Activated naive CD8-positive, alpha-beta T cell treated with anti-CD3 and anti-CD28 coated beads, Interleukin-2, amount 50 U/mL, for 24 hours (primary cell): ENCODE results near the gene RPS19.

Experiments
- ATAC-seq: fragments of 150-1000 bp; cut with Tn5 transposase; one replicate; pipeline ENCODE4 v1.10.0; 2021
- DNase-seq: peaks from one replicate; pipeline ENCODE4 v3.0.0; 2021
- H3K27ac Mint-ChIP-seq: one replicate; pipeline ENCODE4 v1.8.0; 2021; ENCODE audit warnings: mild to moderate bottlenecking, mixed read lengths
- H3K27me3 Mint-ChIP-seq: one replicate; pipeline ENCODE4 v1.8.0; 2021; ENCODE audit warnings: mixed read lengths
- H3K36me3 Mint-ChIP-seq: one replicate; pipeline ENCODE4 v1.8.0; 2021; ENCODE audit warnings: low read depth, mixed read lengths
- H3K4me1 Mint-ChIP-seq: one replicate; pipeline ENCODE4 v1.8.0; 2021; ENCODE audit warnings: mixed read lengths
- H3K4me3 Mint-ChIP-seq: one replicate; pipeline ENCODE4 v1.8.0; 2021; ENCODE audit warnings: mild to moderate bottlenecking, moderate library complexity, mixed read lengths
- H3K9me3 Mint-ChIP-seq: one replicate; pipeline ENCODE4 v1.8.0; 2021; ENCODE audit warnings: mixed read lengths

The RPS19 gene

DNA sequence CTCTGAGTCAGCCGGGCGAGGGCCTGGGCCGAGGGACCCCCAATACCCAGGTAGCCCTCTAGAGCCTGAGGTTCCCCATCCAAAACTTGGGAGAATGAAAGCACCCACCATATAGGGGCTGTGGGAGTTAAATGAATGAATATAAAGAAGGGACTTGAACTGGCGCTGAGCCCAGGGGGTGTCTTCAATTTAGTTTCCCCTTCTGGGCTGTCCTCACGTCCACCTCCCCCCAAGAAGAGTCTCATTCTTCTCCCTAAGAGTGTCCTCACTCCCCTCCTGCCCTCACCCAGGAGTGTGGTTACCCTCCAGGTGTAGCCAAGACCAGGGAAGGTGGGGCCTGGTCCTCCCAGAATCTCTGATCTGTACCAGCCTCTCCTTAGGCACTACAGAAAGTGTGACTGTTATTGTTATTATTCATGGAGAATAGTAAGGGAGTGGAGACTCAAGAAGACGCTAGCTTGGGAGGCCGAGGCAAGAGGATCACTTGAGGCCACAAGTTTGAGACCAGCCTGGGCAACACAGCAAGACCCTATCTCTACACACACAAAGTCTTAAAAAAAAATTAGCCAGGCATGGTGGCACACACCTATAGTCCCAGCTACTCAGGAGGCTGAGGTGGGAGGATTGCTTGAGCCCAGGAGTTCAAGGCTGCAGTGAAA lies 19.7 kb downstream of the RPS19 start:
- no peaks in the 10 kb centered on the region for H3K9me3 Mint-ChIP-seq
- H3K4me1 Mint-ChIP-seq: peaks cover 70% of the 10 kb centered on the region
- no peaks in the 10 kb centered on the region for H3K27me3 Mint-ChIP-seq
- peak overlapping the region; percentile 31 for H3K27ac Mint-ChIP-seq
- H3K36me3 Mint-ChIP-seq: peaks cover 9% of the 10 kb centered on the region
- DNase-seq: no peak
- no peak overlapping the region for H3K4me3 Mint-ChIP-seq
- no peak for ATAC-seq

DNA sequence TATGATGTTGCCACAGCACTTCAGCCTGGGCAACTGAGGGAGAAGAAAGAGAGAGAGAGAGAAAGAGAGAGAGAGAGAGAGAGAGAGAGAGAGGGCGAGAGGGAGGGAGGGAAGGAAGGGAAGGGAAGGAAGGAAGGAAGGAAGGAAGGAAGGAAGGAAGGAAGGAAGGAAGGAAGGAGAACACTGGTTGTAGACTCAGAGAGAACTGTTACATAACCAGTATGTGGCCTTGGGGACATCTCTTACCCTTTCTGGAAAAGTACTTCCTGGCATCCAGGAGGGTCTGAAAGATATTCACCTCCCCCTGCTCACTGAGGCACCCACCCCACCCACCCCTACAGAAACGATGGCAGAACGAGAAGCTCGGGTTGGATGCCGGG lies 20.3 kb downstream of the RPS19 start:
- ATAC-seq (no peak), DNase-seq (no peak)
- H3K27me3 Mint-ChIP-seq: no peaks in the 10 kb centered on the region
- peak overlapping the region; percentile 31 for H3K27ac Mint-ChIP-seq
- H3K4me1 Mint-ChIP-seq: peaks cover 69% of the 10 kb centered on the region
- H3K36me3 Mint-ChIP-seq: peaks cover 13% of the 10 kb centered on the region
- H3K9me3 Mint-ChIP-seq: no peaks in the 10 kb centered on the region
- H3K4me3 Mint-ChIP-seq: no peak overlapping the region

DNA sequence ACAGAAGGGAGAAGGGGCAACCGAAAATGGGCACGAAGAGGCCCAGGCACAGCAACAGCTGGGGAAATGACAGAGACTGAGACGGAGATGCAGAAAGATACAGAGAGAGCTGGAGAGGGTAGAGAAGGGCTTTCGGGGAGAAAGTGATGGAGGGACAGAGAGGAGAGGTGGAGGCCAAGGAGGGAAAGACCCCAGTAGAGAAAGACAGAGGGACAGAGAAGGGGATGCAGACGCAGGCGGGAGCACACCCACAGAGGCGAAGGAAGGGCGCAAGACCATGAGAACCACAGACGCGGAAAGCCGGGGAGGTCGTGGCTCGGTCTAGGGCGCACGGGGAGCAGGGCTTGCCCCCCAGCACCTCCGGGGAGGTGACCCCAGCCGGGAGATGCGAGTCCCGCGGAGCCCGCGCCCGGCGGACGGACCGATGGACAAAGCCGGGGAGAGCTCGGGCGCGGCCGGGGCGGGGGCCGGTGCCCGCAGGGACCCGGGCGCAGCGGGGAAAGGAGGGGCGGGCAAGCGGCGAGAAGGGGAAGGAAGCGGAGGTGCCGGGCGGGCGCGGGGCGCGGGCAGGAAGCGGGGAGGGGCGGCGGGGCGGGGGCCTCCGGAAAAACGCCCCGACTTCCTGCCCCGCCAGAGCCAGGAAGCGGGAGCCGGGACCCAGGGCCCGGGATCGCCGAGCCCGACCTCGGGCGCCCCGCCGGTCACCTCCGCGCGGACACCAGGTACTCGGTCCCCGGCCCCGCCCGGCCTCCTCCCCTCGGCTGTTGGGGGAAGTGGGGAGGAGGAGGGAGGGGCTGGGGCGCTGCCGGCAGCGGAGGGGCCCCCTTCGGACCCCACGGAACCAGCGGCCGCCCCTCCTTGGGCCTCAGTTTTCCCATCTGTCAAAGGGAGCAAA lies 22.8 kb downstream of the RPS19 start, which contains the start of gene ARHGEF1:
Gene ARHGEF1, plus strand, starts transcription at position 617 of the 895 bp plus-strand sequence. CDS start 4,899 bp downstream, outside the sequence.
- peaks cover 2% of the 10 kb centered on the region for H3K27me3 Mint-ChIP-seq
- H3K27ac Mint-ChIP-seq: peak within 1 kb of the TSS; percentile 93
- peak; percentile 69 for DNase-seq
- H3K9me3 Mint-ChIP-seq: no peaks in the 10 kb centered on the region
- peaks cover 26% of the 10 kb centered on the region for H3K36me3 Mint-ChIP-seq
- peaks cover 67% of the 10 kb centered on the region for H3K4me1 Mint-ChIP-seq
- ATAC-seq: no peak
- H3K4me3 Mint-ChIP-seq: peak within 1 kb of the TSS; percentile 93

- ATAC-seq (no peak), DNase-seq (no peak)
- H3K36me3 Mint-ChIP-seq: peaks cover 29% of the 10 kb centered on the region
- peaks cover 67% of the 10 kb centered on the region for H3K4me1 Mint-ChIP-seq
- H3K27ac Mint-ChIP-seq: peak overlapping the region; percentile 92
- peak overlapping the region; percentile 93 for H3K4me3 Mint-ChIP-seq
- H3K27me3 Mint-ChIP-seq: peaks cover 2% of the 10 kb centered on the region
- H3K9me3 Mint-ChIP-seq: no peaks in the 10 kb centered on the region
Observed at GRCh38 chr19:41883463-41883820, 23.4 kb downstream of the RPS19 start.

GRCh38 chr19:41883821-41884733 lies 24.0 kb downstream of the RPS19 start:
- Mint-ChIP-seq H3K4me3 (peak overlapping the region; percentile 93), H3K27me3 (peaks cover 2% of the 10 kb centered on the region), H3K9me3 (no peaks in the 10 kb centered on the region), H3K4me1 (peaks cover 67% of the 10 kb centered on the region), H3K27ac (peak overlapping the region; percentile 92), H3K36me3 (peaks cover 34% of the 10 kb centered on the region)
- DNase-seq (peak; percentile 93), ATAC-seq (peak; percentile 80)

GRCh38 chr19:41886761-41887710 lies 27.0 kb downstream of the RPS19 start:
- Mint-ChIP-seq H3K27ac (peak overlapping the region; percentile 98), H3K9me3 (no peaks in the 10 kb centered on the region), H3K4me3 (peak overlapping the region; percentile 93), H3K27me3 (peaks cover 2% of the 10 kb centered on the region), H3K4me1 (peaks cover 71% of the 10 kb centered on the region), H3K36me3 (peaks cover 48% of the 10 kb centered on the region)
- peak; percentile 48 for ATAC-seq
- peak; percentile 71 for DNase-seq

GRCh38 chr19:41887711-41888382 lies 27.8 kb downstream of the RPS19 start:
- Mint-ChIP-seq H3K9me3 (no peaks in the 10 kb centered on the region), H3K27me3 (peaks cover 2% of the 10 kb centered on the region), H3K4me1 (peaks cover 70% of the 10 kb centered on the region), H3K4me3 (peak overlapping the region; percentile 93), H3K27ac (peak overlapping the region; percentile 98), H3K36me3 (peaks cover 45% of the 10 kb centered on the region)
- ATAC-seq (peak; percentile 60), DNase-seq (peak; percentile 89)

GRCh38 chr19:41888926-41889325 lies 28.9 kb downstream of the RPS19 start:
- Mint-ChIP-seq H3K4me1 (peaks cover 73% of the 10 kb centered on the region), H3K27me3 (peaks cover 2% of the 10 kb centered on the region), H3K27ac (peak overlapping the region; percentile 98), H3K4me3 (peak overlapping the region; percentile 93), H3K36me3 (peaks cover 45% of the 10 kb centered on the region), H3K9me3 (no peaks in the 10 kb centered on the region)
- DNase-seq: no peak
- ATAC-seq: no peak

DNA sequence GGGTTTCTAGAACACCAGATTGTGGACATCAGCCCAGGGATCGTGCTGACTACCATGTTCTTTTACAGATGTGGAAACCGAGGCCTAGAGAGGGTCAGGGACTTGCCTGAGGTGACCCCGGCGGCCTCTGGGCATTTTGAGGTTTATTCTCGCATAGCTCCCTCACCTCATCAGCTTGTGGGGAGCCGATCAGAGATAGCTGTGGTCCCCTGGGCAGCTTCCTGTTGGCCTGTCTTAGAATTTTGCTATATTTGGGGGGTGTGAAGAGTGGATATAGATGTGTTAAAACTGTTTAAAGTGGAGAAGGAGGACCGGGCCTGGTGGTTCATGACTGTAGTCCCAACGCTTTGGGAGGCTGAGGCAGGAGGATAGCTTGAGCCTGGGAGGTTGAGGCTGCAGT lies 29.8 kb downstream of the RPS19 start:
- H3K27ac Mint-ChIP-seq: peak overlapping the region; percentile 98
- peaks cover 2% of the 10 kb centered on the region for H3K27me3 Mint-ChIP-seq
- DNase-seq: no peak
- peaks cover 47% of the 10 kb centered on the region for H3K36me3 Mint-ChIP-seq
- no peaks in the 10 kb centered on the region for H3K9me3 Mint-ChIP-seq
- peaks cover 78% of the 10 kb centered on the region for H3K4me1 Mint-ChIP-seq
- peak overlapping the region; percentile 33 for H3K4me3 Mint-ChIP-seq
- no peak for ATAC-seq

- Mint-ChIP-seq H3K9me3 (no peaks in the 10 kb centered on the region), H3K27me3 (peaks cover 2% of the 10 kb centered on the region), H3K36me3 (peaks cover 46% of the 10 kb centered on the region), H3K4me3 (no peak overlapping the region), H3K4me1 (peaks cover 79% of the 10 kb centered on the region), H3K27ac (peak overlapping the region; percentile 76)
- DNase-seq: no peak
- no peak for ATAC-seq
Observed at GRCh38 chr19:41890936-41891335, 30.9 kb downstream of the RPS19 start.

DNA sequence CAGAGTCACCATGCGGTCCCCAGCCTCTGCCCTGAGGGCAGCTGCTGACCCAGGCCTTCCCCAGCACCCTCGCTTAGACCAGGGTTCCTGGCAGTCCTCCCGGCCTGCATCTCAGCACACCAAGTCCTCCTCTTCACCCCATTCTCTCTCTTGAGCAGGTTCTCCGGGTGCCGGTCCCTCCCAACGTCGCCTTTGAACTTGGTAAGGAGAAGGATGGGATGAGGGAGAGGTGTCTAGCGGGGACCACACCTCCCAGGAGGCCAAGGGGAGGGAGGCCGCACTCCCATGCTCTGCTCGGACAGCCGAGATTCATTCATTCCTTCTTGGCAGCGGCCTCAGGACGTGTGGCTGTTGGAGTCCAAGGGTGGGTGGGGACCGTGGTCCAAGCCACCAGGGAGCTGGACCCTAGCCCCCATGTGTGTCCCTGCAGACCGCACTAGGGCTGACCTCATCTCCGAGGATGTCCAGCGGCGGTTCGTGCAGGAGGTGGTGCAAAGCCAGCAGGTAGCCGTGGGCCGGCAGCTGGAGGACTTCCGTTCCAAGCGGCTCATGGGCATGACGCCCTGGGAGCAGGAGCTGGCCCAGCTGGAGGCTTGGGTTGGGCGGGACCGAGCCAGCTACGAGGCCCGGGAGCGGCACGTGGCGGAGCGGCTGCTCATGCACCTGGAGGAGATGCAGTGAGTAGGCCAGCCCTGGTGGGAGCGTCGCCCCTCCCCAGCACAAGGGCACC lies 32.3 kb downstream of the RPS19 start:
- Mint-ChIP-seq H3K4me1 (peaks cover 70% of the 10 kb centered on the region), H3K27me3 (no peaks in the 10 kb centered on the region)

DNA sequence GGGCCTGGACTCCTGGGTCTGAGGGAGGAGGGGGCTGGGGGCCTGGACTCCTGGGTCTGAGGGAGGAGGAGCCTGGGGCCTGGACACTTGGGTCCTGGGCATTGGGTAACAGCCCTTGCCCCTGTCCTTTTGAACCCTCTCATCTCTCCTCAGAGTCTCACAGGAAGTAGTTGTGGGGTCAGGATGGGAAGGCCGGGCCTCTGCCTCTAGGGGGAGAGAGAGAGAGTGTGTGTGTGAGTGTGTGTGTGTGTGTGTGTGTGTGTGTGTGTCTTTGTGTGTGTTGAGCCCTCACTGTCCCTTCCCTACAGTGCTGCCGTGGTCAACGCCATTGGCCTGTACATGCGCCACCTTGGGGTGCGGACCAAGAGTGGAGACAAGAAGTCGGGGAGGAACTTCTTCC lies 33.8 kb downstream of the RPS19 start:
- Mint-ChIP-seq H3K36me3 (peaks cover 40% of the 10 kb centered on the region), H3K9me3 (no peaks in the 10 kb centered on the region), H3K4me3 (no peak overlapping the region), H3K27ac (peak overlapping the region; percentile 54), H3K27me3 (no peaks in the 10 kb centered on the region), H3K4me1 (peaks cover 65% of the 10 kb centered on the region)
- DNase-seq (no peak), ATAC-seq (peak; percentile 25)

More for the DNA sequence above, 32.3 kb downstream of the RPS19 start:
- H3K4me3 Mint-ChIP-seq: no peak overlapping the region
- ATAC-seq: no peak
- H3K9me3 Mint-ChIP-seq: no peaks in the 10 kb centered on the region
- no peak for DNase-seq
- H3K36me3 Mint-ChIP-seq: peaks cover 38% of the 10 kb centered on the region
- no peak overlapping the region for H3K27ac Mint-ChIP-seq
